ENCODE data around the gene PIK3AP1.

DNA sequence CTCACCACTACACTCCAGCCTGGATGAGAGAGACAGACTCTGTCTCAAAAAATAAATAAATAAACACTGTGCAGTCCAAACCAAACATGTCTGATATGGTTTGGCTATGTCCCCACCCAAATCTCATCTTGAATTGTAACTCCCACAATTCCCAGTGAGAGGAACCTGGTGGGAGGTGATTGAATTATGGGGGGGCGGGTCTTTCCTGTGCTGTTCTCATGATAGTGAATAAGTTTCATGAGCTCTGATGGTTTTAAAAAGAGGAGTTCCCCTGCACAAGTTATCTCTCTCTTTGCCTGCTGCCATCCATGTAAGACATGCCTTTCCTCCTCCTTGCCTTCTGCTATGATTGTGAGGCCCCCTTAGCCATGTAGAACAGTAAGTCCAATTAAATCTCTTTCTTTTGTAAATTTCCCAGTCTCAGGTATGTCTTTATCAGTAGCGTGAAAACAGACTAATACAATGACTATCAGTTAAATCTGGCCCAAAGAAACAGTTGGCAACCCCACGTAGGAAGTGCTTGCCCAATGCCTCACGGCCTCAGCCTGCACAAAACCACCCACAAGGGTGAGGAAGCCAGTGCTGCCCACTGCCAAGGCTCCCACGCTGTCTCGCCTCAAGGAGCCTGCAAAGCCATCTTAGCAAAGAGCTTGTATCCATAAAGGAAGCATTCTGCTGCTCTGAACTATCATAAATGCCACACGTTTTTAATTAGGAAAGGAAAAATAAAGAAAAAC lies 64.7 kb downstream of the PIK3AP1 start:
- TF ChIP-seq, protein P1, sequence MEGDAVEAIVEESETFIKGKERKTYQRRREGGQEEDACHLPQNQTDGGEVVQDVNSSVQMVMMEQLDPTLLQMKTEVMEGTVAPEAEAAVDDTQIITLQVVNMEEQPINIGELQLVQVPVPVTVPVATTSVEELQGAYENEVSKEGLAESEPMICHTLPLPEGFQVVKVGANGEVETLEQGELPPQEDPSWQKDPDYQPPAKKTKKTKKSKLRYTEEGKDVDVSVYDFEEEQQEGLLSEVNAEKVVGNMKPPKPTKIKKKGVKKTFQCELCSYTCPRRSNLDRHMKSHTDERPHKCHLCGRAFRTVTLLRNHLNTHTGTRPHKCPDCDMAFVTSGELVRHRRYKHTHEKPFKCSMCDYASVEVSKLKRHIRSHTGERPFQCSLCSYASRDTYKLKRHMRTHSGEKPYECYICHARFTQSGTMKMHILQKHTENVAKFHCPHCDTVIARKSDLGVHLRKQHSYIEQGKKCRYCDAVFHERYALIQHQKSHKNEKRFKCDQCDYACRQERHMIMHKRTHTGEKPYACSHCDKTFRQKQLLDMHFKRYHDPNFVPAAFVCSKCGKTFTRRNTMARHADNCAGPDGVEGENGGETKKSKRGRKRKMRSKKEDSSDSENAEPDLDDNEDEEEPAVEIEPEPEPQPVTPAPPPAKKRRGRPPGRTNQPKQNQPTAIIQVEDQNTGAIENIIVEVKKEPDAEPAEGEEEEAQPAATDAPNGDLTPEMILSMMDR (conservative IDR thresholded peaks at IDR 0.05; ENCODE audit: low read length), result no peak
- no peak for TF ChIP-seq EZH2phosphoT487 (IDR thresholded peaks at IDR 0.05; ENCODE audit: borderline replicate concordance)

Measured in Loucy (cell line).